Right lobe of liver (tissue), 6 donors: ENCODE results near the gene HS1BP3. TPM values are rescaled to one million over a fixed set of nuclear protein-coding genes. Genes with fewer than 3 reads are reported as not detected.

Experiments
- ATAC-seq, 4 donors: fragments of 200-7000 bp; cut with Tn5 transposase; one replicate each; pipeline ENCODE4 v1.9.1; 2020; ENCODE audit warnings: mild to moderate bottlenecking in 4 of 4, moderate library complexity in 4 of 4
- DNase-seq, 3 donors: peaks; one replicate each; pipeline ENCODE4 v3.0.0-alpha.2; 2020
- H3K27ac ChIP-seq, 3 donors: fragments of 200-600 bp; one replicate each; pipeline ENCODE4 v1.8.0; 2022
- H3K27me3 ChIP-seq, 2 donors: fragments of 200-600 bp; one replicate each; pipeline ENCODE4 v1.8.0; 2022
- H3K36me3 ChIP-seq, 4 donors: fragments of 200-600 bp; sonication (generic) in 1 of 4; one replicate each; pipeline versions ENCODE4 v1.5.1 to v1.8.0; 2017 to 2022; ENCODE audit warnings: control low read depth in 1 of 4
- H3K4me1 ChIP-seq, 4 donors: fragments of 200-600 bp; sonication (generic) in 1 of 4; one replicate each; pipeline versions ENCODE4 v1.5.1 to v1.8.0; 2017 to 2022; ENCODE audit warnings: control low read depth in 1 of 4
- H3K4me3 ChIP-seq, 3 donors: fragments of 200-600 bp; one replicate each; pipeline ENCODE4 v1.8.0; 2022
- H3K9me3 ChIP-seq, 4 donors: fragments of 200-600 bp; sonication (generic) in 1 of 4; one replicate each; pipeline versions ENCODE4 v1.5.1 to v1.8.0; 2017 to 2022; ENCODE audit warnings: control low read depth in 1 of 4
- POLR2A ChIP-seq: fragments of 450-650 bp; IDR thresholded peaks from one replicate; pipeline ENCODE4 v1.6.1; 2017; ENCODE audit warnings: antibody characterized with exemption, mild to moderate bottlenecking
- WGBS: methylation state at CpG from one replicate; pipeline ENCODE4 v1.1.6; 2018; ENCODE audit warnings: low coverage, low lambda C conversion rate; ENCODE audit not compliant: insufficient coverage; ENCODE audit errors: missing lambda C conversion rate; 5-methylcytosine and 5-hydroxymethylcytosine counted together
- intact Hi-C, 2 donors: fragments of 100-400 bp; cut with DNase I; formaldehyde crosslinking; loops; one replicate each; pipeline versions ENCODE4 v1.11.2 to v1.14.1; 2022
- total RNA-seq, 6 experiments: library from RNA; depleted of rRNA in 2 of 6; stranded (reverse); fragments of >200 nt in 2 of 6; fragmentation: NEBNext Ultra II Directional in 3 of 6; extraction: Animal tissue kit (Norgen Biotek cat#: 25700) in 3 of 6; gene quantifications; one replicate each; pipeline versions ENCODE4 v1.1.0 to v1.2.4, GENCODE V29; 2016 to 2023
- TF ChIP-seq, protein P1 (sequence below), 4 donors: fragments of 200-600 bp in 3 of 4; fragments of 450-650 bp in 1 of 4; IDR thresholded peaks; one replicate each; pipeline versions ENCODE4 v1.5.1 to v1.8.0; 2016 to 2022; ENCODE audit warnings: antibody characterized with exemption in 4 of 4, mild to moderate bottlenecking in 2 of 4
- donor health status: DM: no; HTN: yes; CAD: no.
- donor health status: DM: no; HTN: no; CAD: no.
- donor health status: DM: no; HTN: no; CAD: no.
- donor health status: DM: no; HTN: yes; CAD: no.
- donor health status: DM: no; HTN: yes; CAD: no.

Gene HS1BP3
- total RNA-seq, 6 experiments from 2014 or later: 17.5 to 34.7 (median 20.2) TPM

DNA sequence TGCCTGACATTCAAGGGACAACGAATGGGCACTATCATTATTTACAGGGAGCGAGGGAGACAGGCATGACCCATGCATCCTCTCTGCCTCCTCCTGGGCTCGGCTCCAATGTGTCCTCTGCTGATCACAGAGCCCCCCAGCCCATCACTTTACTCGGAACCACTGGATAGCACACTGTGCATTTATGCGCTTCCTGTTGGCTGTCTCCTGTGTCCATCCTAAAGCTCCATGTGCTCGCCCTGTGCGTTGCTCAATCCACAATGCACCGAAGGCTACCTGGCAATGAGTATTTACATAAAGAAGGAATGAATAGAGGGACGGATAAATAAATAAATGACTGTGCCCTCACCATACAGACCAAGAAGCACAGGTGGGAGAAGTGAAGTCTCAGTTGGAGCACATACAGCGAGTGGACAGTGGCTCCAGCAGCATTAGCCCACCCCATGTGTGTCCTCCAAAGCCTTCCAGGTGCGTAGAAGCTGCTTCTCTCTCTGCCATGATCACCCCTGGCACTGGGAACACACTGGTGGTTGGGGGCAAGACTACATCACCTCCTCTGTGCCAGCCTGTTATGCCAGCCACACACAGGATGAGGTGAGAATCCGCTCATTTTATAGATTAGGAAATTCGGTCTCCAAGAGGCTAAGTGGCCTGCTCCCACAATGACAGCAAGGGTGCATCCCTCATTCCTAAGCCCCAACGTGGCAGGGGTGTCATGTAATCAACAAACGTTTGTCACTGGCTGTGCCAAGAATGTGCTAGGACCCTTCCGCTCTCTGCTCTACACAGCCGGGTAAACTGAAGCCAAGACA is 13.7 kb upstream of the HS1BP3 start:
- Histone ChIP-seq H3K36me3 (no peaks in the 10 kb centered on the region), H3K27ac (no peak overlapping the region), H3K4me3 (no peak overlapping the region), H3K27me3 (no peaks in the 10 kb centered on the region), H3K4me1 (peaks cover 0 to 11% (median 3%) of the 10 kb centered on the region in 4 donors), H3K9me3 (no peaks in the 10 kb centered on the region)
- DNase-seq (peak in 2 of 3 donors; percentile 7 to 29), ATAC-seq (no peak)
- TF ChIP-seq, protein P1, sequence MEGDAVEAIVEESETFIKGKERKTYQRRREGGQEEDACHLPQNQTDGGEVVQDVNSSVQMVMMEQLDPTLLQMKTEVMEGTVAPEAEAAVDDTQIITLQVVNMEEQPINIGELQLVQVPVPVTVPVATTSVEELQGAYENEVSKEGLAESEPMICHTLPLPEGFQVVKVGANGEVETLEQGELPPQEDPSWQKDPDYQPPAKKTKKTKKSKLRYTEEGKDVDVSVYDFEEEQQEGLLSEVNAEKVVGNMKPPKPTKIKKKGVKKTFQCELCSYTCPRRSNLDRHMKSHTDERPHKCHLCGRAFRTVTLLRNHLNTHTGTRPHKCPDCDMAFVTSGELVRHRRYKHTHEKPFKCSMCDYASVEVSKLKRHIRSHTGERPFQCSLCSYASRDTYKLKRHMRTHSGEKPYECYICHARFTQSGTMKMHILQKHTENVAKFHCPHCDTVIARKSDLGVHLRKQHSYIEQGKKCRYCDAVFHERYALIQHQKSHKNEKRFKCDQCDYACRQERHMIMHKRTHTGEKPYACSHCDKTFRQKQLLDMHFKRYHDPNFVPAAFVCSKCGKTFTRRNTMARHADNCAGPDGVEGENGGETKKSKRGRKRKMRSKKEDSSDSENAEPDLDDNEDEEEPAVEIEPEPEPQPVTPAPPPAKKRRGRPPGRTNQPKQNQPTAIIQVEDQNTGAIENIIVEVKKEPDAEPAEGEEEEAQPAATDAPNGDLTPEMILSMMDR (IDR thresholded peaks at IDR 0.05): no peak
- TF ChIP-seq POLR2A: no peak
- intact Hi-C loops: loop anchor here (5.0 to 10.0 kb wide), 3 partner anchors 90 to 300 kb away; no protein-coding TSS in a partner anchor
- WGBS: 34% methylated on average over 9 of the region's 17 CpGs

DNA sequence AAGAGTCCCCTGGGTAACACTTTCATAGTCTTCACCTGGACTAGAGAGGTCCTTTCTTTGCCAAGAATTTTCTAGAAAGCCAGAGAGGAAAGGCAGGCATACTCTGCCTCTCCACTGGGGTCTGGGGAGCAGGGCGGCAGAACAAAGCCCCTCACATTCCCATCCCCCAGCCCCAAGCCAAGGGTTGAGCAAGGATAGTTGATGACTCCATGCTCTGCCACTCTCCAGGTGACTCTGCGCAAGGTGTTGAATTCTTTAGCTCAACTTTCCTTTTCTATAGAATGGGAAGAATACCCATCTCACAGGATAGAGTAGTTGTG is 13.1 kb upstream of the HS1BP3 start:
- intact Hi-C loops: loop anchor here (5.0 to 10.0 kb wide), 3 partner anchors 91 to 301 kb away; no protein-coding TSS in a partner anchor
- Histone ChIP-seq H3K36me3 (no peaks in the 10 kb centered on the region), H3K9me3 (no peaks in the 10 kb centered on the region), H3K4me1 (peaks cover 0 to 11% (median 3%) of the 10 kb centered on the region in 4 donors), H3K27ac (no peak overlapping the region), H3K4me3 (no peak overlapping the region), H3K27me3 (no peaks in the 10 kb centered on the region)
- 57% methylated on average over 1 of the region's 2 CpGs for WGBS
- ATAC-seq (no peak), DNase-seq (peak in 1 of 3 donors; percentile 25)
- TF ChIP-seq, protein P1 (IDR thresholded peaks at IDR 0.05): no peak
- TF ChIP-seq POLR2A: no peak

GRCh38 chr2:20663196-20664070 is 12.5 kb upstream of the HS1BP3 start:
- intact Hi-C loops: loop anchor here (5.0 to 10.0 kb wide), 3 partner anchors 91 to 301 kb away; no protein-coding TSS in a partner anchor
- WGBS: 59% methylated on average over 5 of the region's 7 CpGs
- TF ChIP-seq POLR2A: no peak
- TF ChIP-seq, protein P1 (IDR thresholded peaks at IDR 0.05): no peak
- Histone ChIP-seq H3K27me3 (no peaks in the 10 kb centered on the region), H3K27ac (no peak overlapping the region), H3K36me3 (no peaks in the 10 kb centered on the region), H3K9me3 (no peaks in the 10 kb centered on the region), H3K4me1 (peaks cover 0 to 11% (median 3%) of the 10 kb centered on the region in 4 donors), H3K4me3 (no peak overlapping the region)
- ATAC-seq (no peak), DNase-seq (peak in 2 of 3 donors; percentile 8 to 24)

GRCh38 chr2:20662308-20662937 is 11.5 kb upstream of the HS1BP3 start:
- no peak for ATAC-seq
- TF ChIP-seq POLR2A: no peak
- TF ChIP-seq, protein P1 (IDR thresholded peaks at IDR 0.05): no peak
- no peak overlapping the region for H3K4me3 ChIP-seq
- H3K27ac ChIP-seq: no peak overlapping the region
- WGBS: 60% methylated on average over 2 of the region's 5 CpGs
- H3K27me3 ChIP-seq: no peaks in the 10 kb centered on the region
- H3K4me1 ChIP-seq: peaks cover 0 to 11% (median 0%) of the 10 kb centered on the region in 4 donors
- DNase-seq: peak in 1 of 3 donors; percentile 15
- intact Hi-C loops: loop anchor here (5.0 to 10.0 kb wide), 3 partner anchors 92 to 302 kb away; no protein-coding TSS in a partner anchor
- H3K9me3 ChIP-seq: no peaks in the 10 kb centered on the region
- H3K36me3 ChIP-seq: no peaks in the 10 kb centered on the region
